Progenitor cell of endocrine pancreas (in vitro differentiated cells): Measurements from ENCODE around the gene SMIM30. TPM values are rescaled to one million over a fixed set of nuclear protein-coding genes. Genes with fewer than 3 reads are reported as not detected.

Source experiments
- DNase-seq: peaks from one replicate; pipeline ENCODE4 v3.0.0; 2021; ENCODE audit warnings: low spot score; ENCODE audit not compliant: unreplicated experiment
- H3K27ac Mint-ChIP-seq: 2 replicates; pipeline ENCODE4 v1.8.0; 2021; ENCODE audit warnings: mild to moderate bottlenecking, moderate library complexity, mixed read lengths
- H3K27me3 Mint-ChIP-seq: 2 replicates; pipeline ENCODE4 v1.8.0; 2021; ENCODE audit warnings: mixed read lengths
- H3K36me3 Mint-ChIP-seq: 2 replicates; pipeline ENCODE4 v1.8.0; 2022; ENCODE audit warnings: mixed read lengths; ENCODE audit not compliant: insufficient read depth
- H3K4me1 Mint-ChIP-seq: 2 replicates; pipeline ENCODE4 v1.8.0; 2021; ENCODE audit warnings: low read depth, mixed read lengths
- H3K4me3 Mint-ChIP-seq: 2 replicates; pipeline ENCODE4 v1.8.0; 2021; ENCODE audit warnings: low read depth, mild to moderate bottlenecking, moderate library complexity, mixed read lengths
- H3K9me3 Mint-ChIP-seq: 2 replicates; pipeline ENCODE4 v1.8.0; 2021; ENCODE audit warnings: low read depth, mixed read lengths
- CTCF ChIP-seq: fragments of 200-600 bp; sonication (generic); IDR thresholded peaks from one replicate; pipeline ENCODE4 v1.5.0; 2021; ENCODE audit warnings: antibody characterized with exemption, mild to moderate bottlenecking; ENCODE audit not compliant: unreplicated experiment
- total RNA-seq: library from RNA; stranded (reverse); gene quantifications from 2 replicates; pipeline ENCODE4 v1.2.1, GENCODE V29; 2021

SMIM30 gene
- total RNA-seq, 1 donor from 2014 or later: 32.8 TPM

- no peaks in the 10 kb centered on the region for H3K36me3 Mint-ChIP-seq
- no peak overlapping the region for H3K27ac Mint-ChIP-seq
- DNase-seq: no peak
- H3K27me3 Mint-ChIP-seq: no peaks in the 10 kb centered on the region
- no peaks in the 10 kb centered on the region for H3K9me3 Mint-ChIP-seq
- H3K4me3 Mint-ChIP-seq: no peak overlapping the region
- peaks cover under 1% of the 10 kb centered on the region for H3K4me1 Mint-ChIP-seq
- no peak for TF ChIP-seq CTCF
Observed at GRCh38 chr7:113140956-113141355, 22.6 kb upstream of the SMIM30 start.

DNA sequence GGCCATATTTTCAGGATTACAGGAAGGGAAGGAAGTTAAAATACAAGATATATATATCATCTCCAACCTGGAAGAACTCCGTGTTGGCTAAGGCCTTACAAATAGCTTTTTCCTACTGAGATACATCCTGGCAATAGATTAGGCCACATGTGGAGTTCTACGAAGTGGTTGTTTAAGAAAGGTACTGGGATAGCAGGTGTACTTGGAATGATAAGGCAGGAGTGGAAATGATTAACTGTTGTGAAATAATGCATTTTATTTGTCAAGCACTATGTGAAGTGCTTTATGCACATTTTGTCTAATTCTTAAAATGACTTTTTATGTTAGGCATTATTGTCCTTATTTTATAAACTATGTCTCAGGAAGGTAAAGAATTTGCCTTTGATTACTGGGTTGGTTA is 18.9 kb upstream of the SMIM30 start:
- Mint-ChIP-seq H3K36me3 (no peaks in the 10 kb centered on the region), H3K27ac (no peak overlapping the region), H3K4me3 (no peak overlapping the region), H3K4me1 (peaks cover 4% of the 10 kb centered on the region), H3K27me3 (peaks cover 2% of the 10 kb centered on the region), H3K9me3 (no peaks in the 10 kb centered on the region)
- TF ChIP-seq CTCF: no peak
- DNase-seq: no peak

GRCh38 chr7:113134025-113134424 is 15.7 kb upstream of the SMIM30 start:
- peaks cover 4% of the 10 kb centered on the region for H3K4me1 Mint-ChIP-seq
- no peak overlapping the region for H3K27ac Mint-ChIP-seq
- peaks cover 2% of the 10 kb centered on the region for H3K27me3 Mint-ChIP-seq
- no peaks in the 10 kb centered on the region for H3K36me3 Mint-ChIP-seq
- TF ChIP-seq CTCF: no peak
- DNase-seq: no peak
- H3K9me3 Mint-ChIP-seq: no peaks in the 10 kb centered on the region
- H3K4me3 Mint-ChIP-seq: no peak overlapping the region

- TF ChIP-seq CTCF: no peak
- H3K27me3 Mint-ChIP-seq: peaks cover 2% of the 10 kb centered on the region
- no peaks in the 10 kb centered on the region for H3K9me3 Mint-ChIP-seq
- peaks cover 4% of the 10 kb centered on the region for H3K4me1 Mint-ChIP-seq
- no peak overlapping the region for H3K27ac Mint-ChIP-seq
- H3K4me3 Mint-ChIP-seq: no peak overlapping the region
- no peak for DNase-seq
- H3K36me3 Mint-ChIP-seq: no peaks in the 10 kb centered on the region
Observed at GRCh38 chr7:113131367-113131766, 13.0 kb upstream of the SMIM30 start.

DNA sequence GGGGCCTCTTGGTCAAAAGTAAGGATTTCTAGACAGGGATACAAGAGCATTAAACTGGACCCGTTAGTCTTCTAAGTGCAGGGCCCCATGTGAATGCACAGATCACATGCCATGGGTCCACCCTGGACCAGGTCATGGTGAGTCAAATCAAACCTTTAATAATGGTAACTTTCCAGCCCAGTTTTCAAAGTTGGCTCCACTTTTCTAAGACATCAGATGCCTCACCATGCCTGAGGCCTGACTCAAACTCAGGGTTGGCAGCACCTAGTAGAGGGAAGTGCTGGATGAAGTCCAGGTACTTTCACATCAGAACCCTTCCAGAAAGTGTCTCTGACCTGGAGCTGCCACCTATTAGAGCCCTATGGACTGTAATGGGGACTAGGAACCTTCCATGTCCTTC is 9.7 kb upstream of the SMIM30 start:
- no peak for TF ChIP-seq CTCF
- Mint-ChIP-seq H3K4me1 (no peaks in the 10 kb centered on the region), H3K4me3 (no peak overlapping the region), H3K27ac (no peak overlapping the region), H3K27me3 (peaks cover 4% of the 10 kb centered on the region), H3K36me3 (no peaks in the 10 kb centered on the region), H3K9me3 (no peaks in the 10 kb centered on the region)
- no peak for DNase-seq
